NCI-H146 (cell line): ENCODE measurements around the gene SEMA3A.

Experiments
- DNase-seq: peaks from one replicate; lab custom pipeline; 2025; lab: John Stamatoyannopoulos, UW

SEMA3A gene

DNA sequence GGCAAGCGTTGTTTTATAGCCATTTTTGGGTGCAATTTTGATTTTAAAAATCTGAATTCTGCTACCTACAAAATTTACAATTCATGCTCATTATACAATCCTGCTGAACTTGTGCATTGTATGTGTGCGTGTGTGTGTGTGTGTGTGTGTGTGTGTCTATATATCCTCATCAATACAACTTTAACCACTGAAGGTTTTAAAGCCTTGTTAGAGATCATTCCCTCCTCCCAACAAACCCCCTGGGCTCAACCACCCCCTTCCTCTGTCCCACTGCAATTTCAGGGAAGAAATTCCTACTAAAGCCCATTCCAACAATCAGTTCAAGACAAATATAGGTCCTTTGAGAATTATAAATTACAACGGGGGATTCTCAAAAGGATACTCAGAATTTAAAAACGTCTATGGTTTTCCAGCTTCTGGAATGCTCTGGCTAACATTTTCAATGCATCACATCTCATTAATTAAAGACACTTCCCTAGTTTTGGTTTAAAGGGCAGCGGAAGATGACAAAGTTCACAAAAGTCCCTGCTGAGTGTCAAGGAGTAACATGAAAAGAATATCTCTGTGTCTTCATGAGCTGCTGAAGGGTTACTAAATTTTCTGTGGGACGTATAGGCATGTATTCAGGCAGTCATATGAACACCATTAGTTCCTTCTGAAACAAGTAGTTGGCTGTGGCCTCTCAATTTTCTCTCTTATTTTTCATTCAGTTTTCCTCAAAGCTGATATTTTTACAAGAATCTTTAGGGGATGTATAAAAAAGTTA is 889 bp upstream of the SEMA3A start:
- no peak for DNase-seq

DNA sequence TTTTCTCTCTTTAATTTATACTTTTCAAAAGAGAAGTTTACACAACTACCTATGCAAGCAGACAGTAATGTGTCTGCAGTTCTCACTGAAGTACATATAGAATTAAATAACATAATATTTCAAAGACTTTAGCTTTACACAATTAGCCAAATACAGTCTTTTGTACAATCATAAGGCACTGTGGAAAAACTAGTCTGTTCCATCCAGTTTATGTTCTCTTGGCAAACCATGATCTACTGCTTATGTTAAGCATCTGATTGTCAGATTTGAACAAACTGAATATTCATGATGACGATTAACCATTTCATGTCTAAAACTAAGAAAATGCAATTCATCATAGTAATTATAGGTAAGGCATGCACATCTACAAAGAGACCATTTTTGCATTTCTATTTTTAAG is 842 bp downstream of the SEMA3A start:
- no peak for DNase-seq

DNA sequence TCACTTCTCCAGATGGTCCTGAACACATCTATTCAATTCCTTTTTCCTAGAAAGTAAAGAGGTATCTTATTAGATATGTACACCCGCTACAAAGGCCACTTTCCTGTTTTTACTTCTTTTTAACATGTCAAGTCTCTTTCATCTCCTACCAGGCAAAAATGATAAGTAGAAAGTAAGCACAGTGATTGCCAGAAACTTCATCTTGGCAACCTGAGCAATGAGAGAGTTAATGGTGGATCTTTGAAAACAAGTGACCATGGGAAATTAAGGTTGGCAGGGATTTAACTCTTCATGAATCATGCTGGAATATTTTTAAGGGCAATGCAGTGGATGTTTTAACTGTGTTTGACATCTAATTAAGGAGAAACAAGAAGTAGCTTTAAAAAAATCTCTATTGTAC is 2.7 kb downstream of the SEMA3A start:
- DNase-seq = no peak

DNA sequence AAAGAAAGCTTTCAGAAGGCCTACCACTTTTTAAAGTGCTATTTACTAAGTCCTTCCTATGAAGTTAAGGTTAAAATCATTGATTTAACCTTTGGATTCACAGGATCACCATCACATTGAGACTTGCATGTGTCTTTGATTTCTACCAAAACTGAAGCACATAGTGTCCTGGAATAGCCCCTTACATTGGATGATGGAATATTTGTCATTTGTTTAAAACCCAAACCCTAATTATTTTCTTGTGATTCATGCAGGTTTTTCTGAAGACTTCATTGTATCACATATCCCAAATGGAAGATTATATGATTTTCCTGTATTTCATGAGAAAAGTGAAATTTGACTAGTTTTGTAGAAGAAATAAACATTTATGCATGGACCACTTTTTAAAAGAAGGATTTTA is 3.3 kb downstream of the SEMA3A start:
- no peak for DNase-seq

DNA sequence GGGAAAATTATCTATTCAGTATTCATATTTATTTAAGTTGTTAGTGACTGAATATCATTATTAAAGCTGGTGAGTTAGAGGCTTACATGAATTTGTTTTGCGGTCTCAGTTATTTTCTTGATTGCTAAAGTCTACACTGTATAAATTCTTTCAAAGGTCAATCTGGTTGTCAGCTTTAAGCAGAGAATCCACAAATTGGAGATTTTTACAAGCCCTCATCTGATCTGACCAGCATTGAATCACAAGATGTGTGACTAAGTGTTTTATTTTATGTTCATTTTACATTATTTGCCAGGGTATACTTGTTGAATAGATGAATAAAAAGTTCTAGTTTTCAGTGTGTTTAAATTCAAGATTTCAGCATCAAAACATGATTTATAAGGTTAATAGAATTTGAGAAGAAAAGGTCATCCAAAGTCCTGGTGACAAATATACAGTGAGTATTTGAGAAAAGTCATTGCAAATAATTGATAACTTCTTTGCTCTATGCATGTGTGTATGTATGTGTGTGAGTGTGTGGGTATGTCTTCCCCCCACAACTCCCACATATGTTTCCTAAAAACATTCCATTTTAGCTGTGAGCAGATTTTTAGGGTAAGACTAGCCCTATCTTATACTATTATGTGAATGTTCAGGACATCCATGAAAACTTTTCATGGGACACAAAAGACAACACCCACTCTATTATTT is 4.4 kb downstream of the SEMA3A start:
- DNase-seq = no peak

DNA sequence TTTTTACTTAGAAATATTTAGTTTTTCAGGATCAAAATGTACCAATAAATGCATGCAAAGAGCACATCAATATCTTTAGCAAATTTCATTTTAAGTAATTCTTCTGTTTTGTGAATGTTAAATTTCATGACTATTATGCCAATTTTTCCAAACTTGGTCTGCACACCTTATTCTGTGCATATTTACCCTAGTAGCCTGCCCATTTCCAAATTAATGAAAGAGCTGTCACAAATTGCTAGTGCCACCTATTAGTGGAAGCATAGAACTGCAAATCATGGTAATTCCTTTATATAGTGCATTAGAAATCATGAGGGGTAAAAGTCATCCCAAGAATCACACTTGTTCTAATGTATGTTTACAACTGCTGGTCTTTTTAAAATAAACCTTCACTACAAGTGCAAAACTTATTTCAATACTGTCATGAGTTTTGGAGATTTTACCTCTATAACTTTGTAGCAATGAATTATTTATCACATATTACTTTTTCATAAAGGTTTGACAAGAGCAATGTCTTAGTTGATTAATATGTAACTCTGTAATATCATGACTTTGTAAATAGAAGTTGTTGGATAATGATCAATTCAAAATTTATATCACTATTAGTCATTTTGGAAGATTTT is 5.7 kb downstream of the SEMA3A start:
- DNase-seq = no peak

DNA sequence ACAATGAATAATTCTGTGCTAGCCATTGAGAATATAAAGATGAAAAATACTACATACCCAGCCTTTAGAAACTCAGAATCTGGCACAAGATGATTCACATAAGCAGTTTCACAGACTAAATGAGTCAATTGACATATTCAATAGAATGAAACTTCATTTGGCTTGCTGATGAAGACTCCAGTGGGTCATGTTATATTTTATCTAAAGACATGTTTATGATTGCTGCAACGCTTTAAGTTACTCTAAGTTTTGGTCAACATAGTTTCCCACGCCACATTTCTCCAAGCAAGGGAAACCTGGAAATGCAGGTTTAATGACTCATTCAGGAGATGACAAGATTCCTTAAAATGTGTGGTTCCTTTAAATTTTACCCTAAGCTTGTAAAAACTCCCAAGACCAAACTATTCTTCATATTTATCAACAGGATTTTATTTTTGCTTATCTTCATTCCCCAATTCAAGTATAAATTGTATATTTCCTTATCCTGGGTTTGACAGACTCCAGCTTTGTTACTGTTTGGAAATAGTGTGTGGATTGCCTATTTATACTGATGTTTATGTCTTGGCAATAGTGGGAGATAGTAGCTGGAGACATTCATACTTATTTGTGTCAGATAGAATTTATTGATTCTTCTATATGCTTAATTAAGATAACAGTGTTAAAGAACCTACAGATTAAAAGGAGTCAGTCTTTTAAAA is 6.6 kb downstream of the SEMA3A start:
- no peak for DNase-seq

DNA sequence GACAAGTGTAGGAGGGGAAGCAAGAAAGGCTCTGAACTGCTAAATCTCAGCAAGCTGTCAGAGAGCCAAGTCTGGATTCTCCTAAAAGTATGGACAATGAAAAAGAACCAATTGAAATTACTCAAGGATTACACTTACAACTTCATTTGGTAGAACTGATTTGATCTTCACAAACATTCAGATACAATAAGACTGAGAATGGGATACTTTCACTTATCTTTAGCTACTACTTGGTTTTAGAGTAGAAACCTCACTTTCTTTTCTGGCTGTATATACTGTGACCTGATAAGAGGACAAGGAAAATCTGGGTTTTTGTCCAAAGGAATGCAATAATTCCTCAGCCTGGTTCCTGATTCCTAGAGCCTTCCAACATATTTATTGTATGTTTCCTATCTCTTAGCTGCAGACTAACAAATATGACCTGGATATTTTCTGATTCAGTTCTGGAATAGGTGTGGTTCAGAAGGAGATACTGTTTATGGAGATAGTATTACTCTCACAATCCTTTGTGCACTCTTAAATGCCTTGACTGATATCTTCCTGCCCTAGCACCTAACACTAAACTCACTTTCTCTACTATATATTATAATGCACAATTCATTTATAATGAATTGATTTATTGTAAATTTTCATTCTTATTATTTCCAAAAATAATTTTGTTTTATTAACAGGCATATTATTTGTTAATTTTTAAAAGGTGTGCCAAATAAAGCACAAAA is 7.3 kb downstream of the SEMA3A start:
- no peak for DNase-seq

DNA sequence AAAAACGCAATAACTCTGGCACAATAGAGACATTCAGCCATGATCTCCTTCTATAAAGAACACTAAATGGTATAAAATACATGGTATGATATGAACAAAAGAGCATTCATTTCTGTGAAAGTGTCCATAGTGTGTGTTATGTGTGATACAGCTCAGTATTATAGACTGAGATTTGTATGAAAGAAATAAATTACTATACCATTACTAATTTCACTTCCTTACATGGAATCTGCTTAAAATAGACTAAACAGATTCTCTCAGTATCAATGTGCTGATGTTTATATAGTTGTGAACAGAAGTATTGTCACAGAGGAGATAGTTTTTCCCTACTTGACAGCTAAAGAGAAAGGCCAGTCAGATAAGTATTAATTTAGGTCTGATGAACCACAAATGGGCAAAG is 10.8 kb downstream of the SEMA3A start:
- DNase-seq = no peak

DNA sequence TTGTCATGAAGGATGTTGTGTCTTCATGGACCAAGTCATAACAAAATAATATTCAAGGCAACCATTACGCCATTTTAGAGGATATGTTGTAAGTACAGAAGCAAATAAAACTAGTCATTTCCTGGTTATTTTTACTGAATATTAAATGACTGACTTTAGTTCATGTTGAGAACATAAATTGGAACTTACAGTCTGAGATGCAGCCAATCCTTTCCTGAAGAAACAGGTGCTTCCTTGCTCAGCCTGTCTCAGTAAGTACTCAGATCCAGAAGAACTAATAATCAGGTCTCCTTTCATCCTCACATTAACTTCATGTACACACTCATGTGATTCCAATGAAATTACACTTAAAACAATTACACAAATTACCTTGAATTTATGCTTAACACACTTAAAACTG is 12.3 kb downstream of the SEMA3A start:
- no peak for DNase-seq

DNA sequence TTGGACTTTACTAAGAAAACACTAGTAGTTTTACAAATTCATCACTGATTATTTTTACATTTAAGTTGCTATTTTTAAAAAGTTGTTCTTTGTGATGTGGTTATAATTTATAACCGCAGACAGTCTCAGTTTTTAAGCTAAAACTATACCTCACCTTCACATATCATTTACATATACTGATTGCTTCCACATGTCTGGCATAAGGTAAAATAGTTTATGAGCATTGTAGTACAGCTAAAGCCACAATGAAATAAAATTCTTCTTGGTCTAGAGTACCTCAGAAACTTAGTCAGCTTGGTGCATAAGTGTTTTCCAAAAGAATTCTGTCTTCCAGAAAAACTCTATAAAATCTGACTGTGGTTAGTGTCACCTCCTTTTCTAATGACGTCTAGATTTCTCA is 13.0 kb downstream of the SEMA3A start:
- no peak for DNase-seq

DNA sequence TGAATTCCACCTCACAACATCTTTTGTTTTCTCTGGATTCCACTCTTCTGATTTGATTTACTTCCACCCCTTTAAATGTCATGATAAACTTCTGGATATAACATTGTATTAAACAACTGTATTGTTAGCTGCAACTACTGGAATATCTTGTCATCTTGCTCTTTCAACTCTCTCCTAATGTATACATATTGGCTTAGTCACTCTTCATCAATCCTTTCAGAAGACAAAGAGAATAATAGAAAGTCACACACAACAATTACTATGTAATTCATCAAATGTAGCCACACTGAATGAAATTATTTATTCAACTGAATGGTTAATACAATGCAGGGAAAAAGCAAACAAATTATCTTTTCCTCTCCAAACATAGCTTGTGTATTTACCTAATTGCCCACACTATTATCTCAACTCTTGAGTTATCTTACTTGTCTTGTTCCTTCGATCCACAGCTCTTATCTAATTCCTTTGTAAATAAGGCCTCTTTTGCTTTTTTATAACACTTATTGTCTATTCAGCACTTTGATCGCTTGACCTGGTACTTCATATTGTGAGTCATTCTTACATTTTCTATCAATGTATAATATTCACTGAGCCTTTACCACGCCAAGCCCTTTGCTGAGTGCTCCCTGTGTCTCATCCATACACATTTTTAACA is 16.7 kb downstream of the SEMA3A start:
- DNase-seq = peak; percentile 48

DNA sequence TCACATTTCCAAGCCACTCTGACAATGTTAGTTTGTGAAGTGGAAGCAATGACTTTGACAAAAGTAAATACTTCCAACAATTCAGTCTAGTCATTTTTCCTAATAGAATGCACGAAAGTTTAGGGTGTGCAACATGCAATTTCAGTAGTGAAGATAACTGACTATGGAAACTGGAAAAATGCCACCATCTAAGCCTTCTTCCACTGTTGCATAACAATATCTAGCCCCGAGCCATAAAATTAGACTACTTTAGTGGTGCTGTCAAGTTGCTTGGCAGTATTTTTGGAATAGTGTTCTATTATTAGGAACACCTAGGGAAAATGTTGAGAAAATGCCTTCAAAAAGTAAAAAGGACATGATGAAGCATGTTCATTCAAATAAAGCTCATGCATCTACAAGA is 17.9 kb downstream of the SEMA3A start:
- no peak for DNase-seq

DNA sequence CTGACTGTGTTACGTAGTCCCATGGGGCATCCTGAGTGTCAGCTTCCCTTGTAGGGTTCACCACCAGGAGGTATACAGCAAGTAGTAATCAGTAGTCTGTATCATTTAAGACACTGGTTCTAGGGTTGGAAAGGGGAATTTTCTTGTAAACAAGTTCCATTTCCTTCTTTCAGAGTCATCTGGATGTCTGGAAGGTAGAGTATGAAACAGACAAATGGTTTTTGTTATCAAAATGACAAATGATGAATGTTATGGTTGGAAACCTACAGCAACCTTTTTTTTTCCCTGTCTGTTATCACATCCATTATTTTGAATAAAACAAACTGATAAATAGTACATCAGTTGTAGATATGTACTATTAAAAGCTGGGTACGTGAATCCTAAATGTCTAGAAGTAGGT is 19.1 kb downstream of the SEMA3A start:
- no peak for DNase-seq

DNA sequence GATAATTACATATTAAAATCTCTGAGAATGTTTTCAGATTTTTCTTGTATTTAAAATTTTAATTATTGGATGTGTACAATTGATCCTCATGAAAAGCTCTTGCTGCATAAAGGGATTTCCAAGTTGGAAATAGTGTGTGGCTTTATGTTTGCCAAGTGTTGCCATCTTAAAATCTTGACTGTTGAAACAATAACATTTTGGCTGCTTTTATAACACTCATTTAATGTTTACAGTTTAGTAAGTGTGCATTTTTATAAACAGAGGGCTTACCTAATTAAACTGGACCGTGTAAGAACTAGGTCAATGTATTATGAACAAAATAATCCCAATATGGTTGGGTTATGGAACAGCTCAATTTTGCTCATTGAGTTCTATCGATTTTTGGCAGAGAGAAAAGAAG is 23.9 kb downstream of the SEMA3A start:
- DNase-seq = no peak

DNA sequence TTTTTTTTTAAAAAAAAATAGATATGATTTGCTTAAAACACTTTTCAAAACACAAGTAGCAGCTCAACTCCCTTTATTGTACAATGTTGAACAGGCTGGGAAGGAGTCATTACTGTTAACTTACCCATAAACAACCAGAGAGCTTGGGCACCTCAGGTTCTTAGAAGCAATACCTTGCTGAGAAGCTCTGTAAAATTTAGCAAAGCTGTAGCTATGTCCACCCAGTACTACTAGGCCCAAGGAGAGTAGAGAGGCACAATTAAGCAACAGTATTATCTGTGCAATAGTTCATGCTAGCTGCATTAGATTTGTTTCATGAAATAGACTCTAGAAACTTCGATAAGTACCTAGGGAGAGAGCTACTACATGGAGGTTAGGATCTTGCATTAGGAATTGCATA is 32.0 kb downstream of the SEMA3A start:
- no peak for DNase-seq

DNA sequence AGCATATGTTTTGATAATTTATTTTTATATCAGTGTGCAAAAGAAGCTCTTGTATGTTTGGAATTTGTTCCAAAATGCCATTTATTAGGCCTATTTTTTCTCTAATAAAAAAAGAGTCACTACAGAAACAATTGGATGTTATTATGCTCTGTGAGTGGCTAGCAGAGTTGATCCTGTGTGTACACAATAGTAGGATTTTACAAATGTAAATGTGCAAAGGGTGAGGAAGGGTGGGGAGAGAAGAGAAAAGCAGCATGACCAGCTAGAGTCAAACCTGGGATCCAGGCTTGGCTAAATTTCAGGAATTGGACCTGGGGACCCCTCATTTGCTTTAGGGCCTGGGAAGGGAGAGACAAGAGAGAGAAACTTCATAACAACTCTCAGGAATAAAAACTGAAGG is 32.5 kb downstream of the SEMA3A start:
- DNase-seq = no peak

DNA sequence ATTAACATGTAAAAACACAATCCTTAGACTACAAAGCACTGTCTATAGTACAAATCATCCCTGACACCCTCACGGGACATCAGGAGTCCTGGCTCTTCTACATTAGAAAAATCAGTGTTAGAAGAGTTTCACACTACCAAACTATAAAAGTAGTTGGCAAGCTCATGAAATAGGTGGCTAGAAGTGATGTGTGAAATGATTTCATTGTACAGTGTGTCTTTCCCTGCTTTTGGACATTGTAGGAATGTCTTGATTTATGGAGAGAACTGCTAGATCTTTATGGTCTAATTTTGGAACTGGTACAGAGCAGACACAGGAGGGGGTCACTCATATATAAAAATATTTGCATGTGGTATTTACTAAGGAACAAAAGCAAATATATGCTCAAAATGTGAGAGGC is 33.2 kb downstream of the SEMA3A start:
- no peak for DNase-seq

DNA sequence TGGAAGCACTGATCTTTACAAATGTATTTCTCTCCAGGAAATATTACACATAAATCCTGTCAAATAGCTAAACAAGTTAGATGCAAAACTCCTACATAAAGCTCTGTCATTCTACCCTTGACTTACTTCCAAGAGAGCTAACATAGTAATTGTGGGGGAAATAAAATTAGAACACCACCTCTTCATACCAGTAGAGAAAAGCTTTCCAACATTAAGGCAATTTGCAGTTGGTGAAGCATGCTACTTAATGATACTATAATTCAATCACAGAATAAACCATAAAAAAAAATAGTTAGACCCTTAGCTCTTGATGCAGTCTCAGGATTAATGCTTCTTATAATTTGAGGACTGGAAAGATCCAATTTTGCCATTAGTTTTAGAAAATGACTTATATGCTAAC is 35.2 kb downstream of the SEMA3A start:
- DNase-seq = no peak

DNA sequence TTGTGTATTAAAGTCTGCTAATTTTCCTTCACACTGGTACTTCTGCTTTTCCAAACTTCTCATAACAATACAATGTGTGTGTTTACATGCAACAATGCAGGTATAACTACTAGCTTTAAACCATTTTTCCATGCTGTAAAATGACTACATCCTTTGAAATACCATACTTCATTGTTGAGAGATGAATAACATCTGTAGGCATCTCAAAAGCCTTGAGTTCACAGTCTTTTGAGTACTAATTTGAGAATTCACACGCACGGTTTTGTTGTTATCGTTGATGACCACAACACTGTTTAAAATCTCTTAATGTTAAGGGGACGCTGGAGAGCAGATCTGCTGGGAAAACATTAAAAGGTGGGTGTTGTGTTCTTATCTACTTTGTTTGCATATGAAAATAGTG is 37.4 kb downstream of the SEMA3A start:
- no peak for DNase-seq

DNA sequence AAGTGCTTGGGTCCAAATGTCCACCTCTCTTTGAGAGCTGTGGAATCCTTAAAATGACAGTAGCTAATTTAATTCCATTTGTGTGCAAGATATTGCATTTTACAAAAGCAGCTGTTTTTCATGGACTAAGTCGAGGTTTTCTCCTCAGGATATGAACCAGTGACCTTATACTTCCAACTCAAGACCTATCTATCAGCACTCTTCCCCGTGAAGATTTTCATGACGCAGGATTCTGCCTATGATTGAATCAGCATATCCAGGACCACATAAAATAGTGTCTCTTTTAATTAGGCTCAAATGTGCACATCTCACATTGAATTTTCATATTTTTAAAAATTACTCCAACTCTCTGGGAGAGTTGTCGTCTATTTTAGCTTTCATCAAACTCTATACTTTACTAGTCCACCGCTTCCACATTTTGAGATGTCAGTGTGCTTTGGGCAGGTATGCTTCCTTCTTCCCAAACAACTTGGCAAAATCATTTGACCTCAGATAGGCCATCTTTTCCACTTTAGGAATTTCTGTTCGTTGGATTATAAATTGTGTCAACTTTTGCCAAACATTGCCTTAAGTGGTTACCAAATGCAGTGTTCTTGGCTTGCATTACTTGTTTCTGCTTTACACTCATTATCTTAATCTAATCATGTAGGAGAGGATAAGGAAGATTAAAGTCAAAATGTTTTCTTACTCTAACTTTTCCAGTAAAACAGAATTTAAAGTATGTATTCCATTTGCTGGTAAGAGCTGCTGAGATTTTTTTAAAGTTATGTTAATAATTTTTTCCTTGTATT is 39.4 kb downstream of the SEMA3A start:
- no peak for DNase-seq
